Natural killer cell treated with Interleukin-12 subunit alpha and Interleukin-12 subunit beta and Interleukin-15 and Interleukin-18, amount 100 ng/mL, for 72 hours (primary cell): Measurements from ENCODE around the gene KCP. TPM values are rescaled to one million over a fixed set of nuclear protein-coding genes. Genes with fewer than 3 reads are reported as not detected.
A peak's percentile ranks its signal among the peaks of the same experiment; 100 is the strongest.

Experiments used
- ATAC-seq, 2 donors: fragments of 150-1000 bp; cut with Tn5 transposase in 1 of 2; sonication (Bioruptor Pico), chemical (Tn5 transposase) in 1 of 2; 2 replicates each; pipeline ENCODE4 v1.10.0; 2021
- DNase-seq: peaks from one replicate; pipeline ENCODE4 v3.0.0; 2022; ENCODE audit warnings: low spot score
- H3K27ac Mint-ChIP-seq, 2 donors: 1 replicate in 1 of 2; 2 replicates in 1 of 2; pipeline ENCODE4 v1.8.0; 2022; ENCODE audit warnings: mixed read lengths in 2 of 2, mild to moderate bottlenecking in 1 of 2, moderate library complexity in 1 of 2
- H3K27me3 Mint-ChIP-seq, 2 donors: 1 replicate in 1 of 2; 2 replicates in 1 of 2; pipeline ENCODE4 v1.8.0; 2022; ENCODE audit warnings: mixed read lengths in 2 of 2
- H3K36me3 Mint-ChIP-seq: one replicate; pipeline ENCODE4 v1.8.0; 2022; ENCODE audit warnings: mixed read lengths
- H3K4me1 Mint-ChIP-seq, 2 donors: 1 replicate in 1 of 2; 2 replicates in 1 of 2; pipeline ENCODE4 v1.8.0; 2022; ENCODE audit warnings: low read depth in 2 of 2, mixed read lengths in 2 of 2, mild to moderate bottlenecking in 1 of 2
- H3K4me3 Mint-ChIP-seq: one replicate; pipeline ENCODE4 v1.8.0; 2022; ENCODE audit warnings: mixed read lengths
- H3K9me3 Mint-ChIP-seq: 2 replicates; pipeline ENCODE4 v1.8.0; 2022; ENCODE audit warnings: mixed read lengths
- total RNA-seq, 2 donors: library from RNA; stranded (reverse); gene quantifications; one replicate each; pipeline ENCODE4 v1.2.3, GENCODE V29; 2022

KCP gene
- total RNA-seq, 2 donors from 2014 or later = 0.17 to 1.1 TPM

- peak; percentile 23 for DNase-seq
- H3K4me3 Mint-ChIP-seq = no peak overlapping the region
- peaks cover 6 to 11% of the 10 kb centered on the region in 2 donors for H3K27me3 Mint-ChIP-seq
- no peaks in the 10 kb centered on the region for H3K36me3 Mint-ChIP-seq
- no peaks in the 10 kb centered on the region for H3K9me3 Mint-ChIP-seq
- no peak for ATAC-seq
- no peaks in the 10 kb centered on the region for H3K4me1 Mint-ChIP-seq
- H3K27ac Mint-ChIP-seq = no peak overlapping the region
Measured at GRCh38 chr7:128887169-128888038, 23.1 kb downstream of the KCP start.

- no peaks in the 10 kb centered on the region for H3K9me3 Mint-ChIP-seq
- no peaks in the 10 kb centered on the region for H3K36me3 Mint-ChIP-seq
- H3K27me3 Mint-ChIP-seq = peaks cover 6 to 11% of the 10 kb centered on the region in 2 donors
- no peak overlapping the region for H3K4me3 Mint-ChIP-seq
- no peaks in the 10 kb centered on the region for H3K4me1 Mint-ChIP-seq
- no peak overlapping the region for H3K27ac Mint-ChIP-seq
- no peak for ATAC-seq
- peak; percentile 42 for DNase-seq
Measured at GRCh38 chr7:128886391-128887168, 23.9 kb downstream of the KCP start.

- no peaks in the 10 kb centered on the region for H3K9me3 Mint-ChIP-seq
- no peak overlapping the region for H3K27ac Mint-ChIP-seq
- peaks cover 6 to 11% of the 10 kb centered on the region in 2 donors for H3K27me3 Mint-ChIP-seq
- no peaks in the 10 kb centered on the region for H3K36me3 Mint-ChIP-seq
- H3K4me1 Mint-ChIP-seq = no peaks in the 10 kb centered on the region
- no peak overlapping the region for H3K4me3 Mint-ChIP-seq
- ATAC-seq (no peak), DNase-seq (peak; percentile 50)
Measured at GRCh38 chr7:128885370-128886187, 24.9 kb downstream of the KCP start.

- no peak for ATAC-seq
- Mint-ChIP-seq H3K36me3 (no peaks in the 10 kb centered on the region), H3K4me3 (no peak overlapping the region), H3K9me3 (no peaks in the 10 kb centered on the region), H3K27ac (no peak overlapping the region), H3K27me3 (peaks cover 6% of the 10 kb centered on the region in 2 donors), H3K4me1 (no peaks in the 10 kb centered on the region)
- peak; percentile 56 for DNase-seq
Measured at GRCh38 chr7:128884561-128885369, 25.7 kb downstream of the KCP start.

- H3K4me1 Mint-ChIP-seq = no peaks in the 10 kb centered on the region
- H3K36me3 Mint-ChIP-seq = no peaks in the 10 kb centered on the region
- ATAC-seq (peak; percentile 74 to 75), DNase-seq (peak; percentile 85)
- H3K27ac Mint-ChIP-seq = peak overlapping the region in 1 of 2 donors; percentile 32
- no peaks in the 10 kb centered on the region for H3K9me3 Mint-ChIP-seq
- H3K4me3 Mint-ChIP-seq = peak overlapping the region; percentile 13
- peaks cover 0 to 3% of the 10 kb centered on the region in 2 donors for H3K27me3 Mint-ChIP-seq
Measured at GRCh38 chr7:128883622-128884448, 26.7 kb downstream of the KCP start.

GRCh38 chr7:128882134-128882533, 28.4 kb downstream of the KCP start:
- Mint-ChIP-seq H3K4me3 (no peak overlapping the region), H3K27me3 (peaks cover 0 to 3% of the 10 kb centered on the region in 2 donors), H3K4me1 (no peaks in the 10 kb centered on the region), H3K36me3 (no peaks in the 10 kb centered on the region), H3K27ac (no peak overlapping the region), H3K9me3 (no peaks in the 10 kb centered on the region)
- ATAC-seq = no peak
- DNase-seq = no peak

- no peak overlapping the region for H3K27ac Mint-ChIP-seq
- H3K4me1 Mint-ChIP-seq = no peaks in the 10 kb centered on the region
- peaks cover 0 to 3% of the 10 kb centered on the region in 2 donors for H3K27me3 Mint-ChIP-seq
- H3K4me3 Mint-ChIP-seq = no peak overlapping the region
- no peaks in the 10 kb centered on the region for H3K36me3 Mint-ChIP-seq
- no peaks in the 10 kb centered on the region for H3K9me3 Mint-ChIP-seq
- DNase-seq = no peak
- ATAC-seq = no peak
Measured at GRCh38 chr7:128881458-128882125, 28.9 kb downstream of the KCP start.

- H3K27me3 Mint-ChIP-seq = peaks cover 0 to 3% of the 10 kb centered on the region in 2 donors
- H3K9me3 Mint-ChIP-seq = no peaks in the 10 kb centered on the region
- ATAC-seq (no peak), DNase-seq (no peak)
- no peaks in the 10 kb centered on the region for H3K36me3 Mint-ChIP-seq
- no peaks in the 10 kb centered on the region for H3K4me1 Mint-ChIP-seq
- no peak overlapping the region for H3K27ac Mint-ChIP-seq
- no peak overlapping the region for H3K4me3 Mint-ChIP-seq
Measured at GRCh38 chr7:128880791-128881457, 29.6 kb downstream of the KCP start.

- Mint-ChIP-seq H3K27ac (no peak overlapping the region), H3K36me3 (no peaks in the 10 kb centered on the region), H3K4me3 (no peak overlapping the region), H3K4me1 (no peaks in the 10 kb centered on the region), H3K27me3 (no peaks in the 10 kb centered on the region), H3K9me3 (no peaks in the 10 kb centered on the region)
- DNase-seq = no peak
- peak in 1 of 2 donors; percentile 41 for ATAC-seq
Measured at GRCh38 chr7:128879939-128880746, 30.4 kb downstream of the KCP start.

- H3K36me3 Mint-ChIP-seq = no peaks in the 10 kb centered on the region
- H3K27me3 Mint-ChIP-seq = no peaks in the 10 kb centered on the region
- H3K4me1 Mint-ChIP-seq = no peaks in the 10 kb centered on the region
- DNase-seq (no peak), ATAC-seq (no peak)
- H3K4me3 Mint-ChIP-seq = no peak overlapping the region
- no peaks in the 10 kb centered on the region for H3K9me3 Mint-ChIP-seq
- no peak overlapping the region for H3K27ac Mint-ChIP-seq
Measured at GRCh38 chr7:128879461-128879938, 31.0 kb downstream of the KCP start.
